GM04504 (cell line): Measurements from ENCODE around the gene BCL7A.
"Not testable (repeated sequence)": the region's sequence is repeated elsewhere in the genome, so short reads cannot be mapped to it uniquely, and the experiment has no call there.

Experiments
- DNase-seq: peaks from one replicate; pipeline ENCODE4 v3.0.0-alpha.2; 2012; ENCODE audit warnings: low read depth

The BCL7A gene

DNA sequence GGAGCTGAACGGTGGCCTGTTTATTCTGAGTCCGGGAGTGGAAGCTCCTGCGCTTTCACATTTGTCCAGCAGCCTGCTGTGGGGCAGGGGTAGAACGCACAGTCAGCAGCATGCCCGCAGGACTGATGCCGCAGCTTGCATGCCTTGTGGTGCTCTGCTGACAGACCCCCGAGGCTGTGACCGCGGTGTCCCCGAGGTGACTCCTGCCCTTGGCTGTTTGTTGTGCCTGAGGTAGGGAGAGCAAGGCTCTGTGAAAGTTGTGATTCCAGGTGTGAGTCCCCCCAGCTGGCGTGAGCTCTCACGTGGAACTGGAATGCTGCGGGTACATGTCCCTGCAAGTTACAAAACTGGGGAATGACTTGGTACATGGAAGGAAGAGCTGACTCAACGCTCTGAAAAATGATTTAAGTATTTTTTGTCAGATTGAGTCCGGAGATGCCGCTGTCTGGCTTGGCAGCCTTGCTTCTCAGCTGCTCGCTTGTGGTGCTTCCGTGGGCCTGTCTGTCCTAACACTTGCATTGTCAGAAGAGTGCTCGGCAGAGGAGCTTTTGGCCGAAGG lies 75.0 kb downstream of the BCL7A start:
- DNase-seq = no peak

DNA sequence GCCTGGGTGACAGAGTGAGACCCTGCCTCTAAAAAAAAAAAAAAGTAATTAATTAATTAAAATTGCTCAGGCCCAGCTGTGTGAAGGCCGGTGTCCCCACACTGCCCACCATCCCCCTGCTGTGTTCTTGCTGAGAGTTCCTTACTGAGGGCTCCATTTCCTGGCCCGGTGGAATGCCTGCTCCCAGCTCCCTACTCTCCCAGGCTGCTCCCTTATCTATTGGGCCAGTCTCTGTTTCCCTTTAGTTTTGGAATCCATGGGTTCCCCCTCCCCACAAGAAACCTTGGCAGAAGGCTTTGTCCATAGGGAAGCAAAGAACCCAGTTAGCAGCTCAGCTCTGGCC lies 75.9 kb downstream of the BCL7A start:
- DNase-seq = no peak

DNA sequence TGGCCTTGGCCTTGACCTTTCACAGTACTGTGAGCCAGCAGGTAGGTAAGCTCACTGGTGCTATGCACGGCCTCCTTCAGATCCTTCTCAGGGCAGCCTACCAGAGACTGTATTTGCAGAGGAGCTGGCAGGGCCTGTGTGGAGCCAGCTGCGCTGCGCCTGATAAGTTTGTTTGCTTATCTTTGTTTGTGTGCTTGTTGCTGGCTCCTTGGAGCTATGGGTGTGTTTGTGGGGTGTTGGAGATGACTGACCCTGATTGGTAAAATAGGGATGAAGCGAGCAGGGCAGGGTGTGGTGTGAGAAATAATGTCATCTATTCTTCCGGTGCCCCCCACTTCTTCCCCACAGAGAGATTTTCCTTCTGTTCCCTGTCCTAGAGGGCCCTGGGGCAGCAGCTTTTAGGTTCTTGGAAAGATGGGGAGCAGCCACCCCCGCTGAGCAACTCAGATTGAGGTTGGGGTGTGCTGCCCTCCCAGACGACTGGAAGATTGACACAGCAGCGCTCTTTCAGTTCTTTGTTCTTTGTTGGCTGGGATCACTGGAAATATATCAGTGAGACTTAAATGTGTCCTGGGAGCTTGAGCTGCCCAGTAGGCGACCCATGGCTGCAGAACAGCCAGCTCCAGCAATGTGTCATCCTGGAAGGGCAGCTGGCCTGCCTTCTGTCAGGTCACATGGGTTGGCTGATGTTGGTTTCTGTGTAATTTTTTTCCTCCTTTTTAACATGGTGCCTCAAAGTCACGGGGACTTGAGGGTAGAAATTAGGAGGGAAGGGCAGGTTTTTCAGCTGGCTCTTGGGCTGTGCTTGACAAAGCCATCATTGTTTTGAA lies 76.5 kb downstream of the BCL7A start:
- DNase-seq = no peak

DNA sequence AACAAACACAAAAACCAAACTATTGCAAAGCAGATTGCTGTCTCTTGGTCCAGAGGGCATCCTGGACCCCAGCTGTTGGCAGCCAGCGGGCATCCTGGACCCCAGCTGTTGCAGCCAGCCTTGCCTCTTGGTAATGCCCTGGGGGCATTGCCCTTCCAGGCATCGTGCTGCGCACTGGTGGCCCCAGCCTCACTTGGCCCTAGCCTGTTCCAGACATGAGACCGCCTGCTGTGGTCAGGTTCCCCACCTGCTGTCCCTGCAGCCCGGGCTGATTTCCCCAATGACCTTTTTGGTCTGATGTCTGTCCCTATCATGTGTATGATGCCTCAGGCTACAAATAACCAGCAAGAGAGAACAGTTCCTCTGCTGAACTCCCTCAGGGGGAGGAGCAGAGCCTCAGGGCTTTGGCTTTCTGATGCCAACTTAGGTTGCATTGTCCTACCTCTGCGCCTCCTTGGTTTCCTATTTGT lies 77.6 kb downstream of the BCL7A start:
- no peak for DNase-seq

DNA sequence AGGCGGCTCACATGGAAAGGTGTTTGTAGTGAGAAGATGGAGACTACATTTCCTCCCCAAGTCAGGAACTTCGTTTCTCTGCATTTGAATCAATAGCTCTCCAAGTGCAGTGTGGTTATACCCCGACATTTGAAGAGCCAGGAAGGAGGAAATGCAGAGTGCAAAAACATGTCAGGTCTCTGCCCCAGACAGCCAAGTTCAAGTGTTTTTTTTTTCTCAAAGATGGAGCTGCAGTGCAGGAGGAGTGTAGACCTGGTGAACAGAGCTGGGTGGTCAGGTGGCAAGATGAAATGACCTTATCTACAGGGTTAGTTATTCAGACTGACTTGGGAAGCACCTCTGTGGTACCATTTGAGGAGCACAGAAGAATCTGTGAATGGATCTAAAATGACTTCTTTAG lies 78.2 kb downstream of the BCL7A start:
- DNase-seq = no peak

GRCh38 chr12:122100568-122100967 lies 78.9 kb downstream of the BCL7A start:
- no peak for DNase-seq

- DNase-seq = no peak
These were observed 80.6 kb downstream of the BCL7A start for GRCh38 chr12:122102331-122102730.

DNA sequence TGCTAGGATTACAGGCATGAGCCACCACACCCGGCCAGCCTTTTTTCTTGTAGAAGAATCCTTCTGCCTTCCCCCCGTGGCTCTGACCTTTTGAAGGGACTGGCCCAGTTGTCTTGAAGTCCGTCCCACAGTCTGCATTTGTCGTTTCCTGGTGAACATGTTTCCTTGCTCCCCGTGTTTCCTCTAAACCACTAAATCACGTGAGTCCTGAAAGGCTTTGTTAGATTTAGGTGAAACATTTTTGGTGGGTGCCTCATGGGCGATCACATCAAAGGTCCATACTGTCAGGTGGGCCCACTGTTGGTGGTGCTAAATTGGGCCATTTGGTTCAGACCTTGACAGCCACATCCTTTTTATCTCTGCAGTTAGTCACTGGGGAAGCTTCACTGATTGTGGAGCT lies 83.2 kb downstream of the BCL7A start:
- no peak for DNase-seq

DNA sequence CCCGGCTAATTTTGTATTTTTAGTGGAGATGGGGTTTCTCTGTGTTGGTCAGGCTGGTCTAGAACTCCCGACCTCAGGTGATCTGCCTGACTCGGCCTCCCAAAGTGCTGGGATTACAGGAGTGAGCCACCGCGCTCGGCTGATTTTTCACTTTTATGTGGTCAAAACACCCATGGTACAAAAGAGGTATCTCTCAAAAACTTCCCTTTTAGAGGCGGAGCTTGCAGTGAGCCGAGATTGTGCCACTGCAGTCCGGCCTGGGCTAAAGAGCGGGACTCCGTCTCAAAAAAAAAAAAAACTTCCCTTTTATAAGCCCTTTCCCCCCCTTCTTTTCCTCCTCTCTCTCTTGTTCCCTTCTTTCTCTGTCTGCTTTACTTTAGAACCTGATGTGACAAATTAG lies 83.8 kb downstream of the BCL7A start:
- not testable (repeated sequence) for DNase-seq

- DNase-seq = no peak
These were observed 85.2 kb downstream of the BCL7A start for GRCh38 chr12:122106843-122107242.

- DNase-seq = peak; percentile 49
These were observed 85.6 kb downstream of the BCL7A start for GRCh38 chr12:122107261-122107660.

- no peak for DNase-seq
These were observed 89.5 kb downstream of the BCL7A start for GRCh38 chr12:122111089-122111641.
